DMS 273 (cell line): ENCODE measurements around the gene EBF3.

ENCODE experiments used
- DNase-seq: peaks from one replicate; lab custom pipeline; 2025; ENCODE audit not compliant: unreplicated experiment; lab: John Stamatoyannopoulos, UW

The EBF3 gene

DNA sequence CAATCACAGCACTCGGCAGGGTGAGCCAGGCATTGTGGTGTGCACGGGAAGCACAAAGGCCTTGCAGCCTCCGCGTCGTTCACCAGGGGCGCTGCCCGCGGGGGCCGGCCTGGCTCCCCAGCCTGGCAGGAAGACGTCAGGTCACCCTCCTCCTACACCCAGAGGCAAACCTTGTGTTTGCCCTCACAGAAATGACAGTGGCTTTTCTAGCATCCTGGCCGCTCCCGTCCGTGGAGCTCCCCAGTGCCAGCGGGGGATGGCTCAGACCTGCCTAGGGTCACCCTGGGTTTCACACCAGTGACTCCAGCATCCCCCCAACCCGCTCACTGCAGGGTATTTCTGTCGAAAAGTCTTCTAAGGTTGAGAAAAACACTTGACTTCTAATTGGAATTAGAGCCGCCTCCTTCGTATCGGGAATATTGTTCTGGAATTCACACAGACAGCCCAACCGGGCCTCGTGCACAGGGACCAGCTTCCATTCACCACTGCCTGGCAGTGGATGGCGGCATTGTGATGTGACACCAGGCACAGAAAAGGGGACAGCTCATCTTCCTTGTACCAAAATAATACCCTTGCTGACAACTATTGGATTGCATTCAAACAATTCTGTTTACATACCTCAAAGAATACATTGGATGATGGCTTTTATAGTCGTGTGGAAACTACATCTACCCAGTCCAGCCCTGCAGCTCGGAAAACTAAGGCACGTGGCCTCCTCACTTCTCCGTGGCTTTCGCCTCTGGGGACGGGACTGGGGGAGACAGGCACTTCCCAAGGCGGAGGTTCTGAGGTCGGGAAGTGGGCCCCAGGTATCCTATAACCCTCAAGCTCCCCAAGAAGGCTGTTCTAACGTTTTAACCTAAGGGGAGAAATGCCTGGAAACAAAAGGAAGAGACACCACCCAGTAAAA is 109.0 kb downstream of the EBF3 start:
- DNase-seq = no peak

- DNase-seq = no peak
These were observed 109.9 kb downstream of the EBF3 start for GRCh38 chr10:129854158-129854557.

DNA sequence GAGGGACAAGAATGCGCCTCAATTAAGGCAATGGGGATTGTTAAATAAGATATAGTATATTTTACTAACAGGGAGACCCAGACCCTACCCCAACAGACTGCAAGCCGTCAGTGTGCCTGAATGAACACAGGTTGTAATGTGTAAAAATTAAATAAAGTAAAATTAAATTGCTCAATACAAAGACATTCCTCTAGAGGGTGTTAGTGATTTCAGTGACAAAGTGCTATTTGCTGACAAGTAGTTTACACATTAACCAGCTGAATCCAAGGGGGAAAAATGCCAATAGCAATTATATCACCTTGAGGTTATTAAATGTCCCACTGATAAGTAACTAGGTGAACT is 110.5 kb downstream of the EBF3 start:
- DNase-seq = peak; percentile 39

DNA sequence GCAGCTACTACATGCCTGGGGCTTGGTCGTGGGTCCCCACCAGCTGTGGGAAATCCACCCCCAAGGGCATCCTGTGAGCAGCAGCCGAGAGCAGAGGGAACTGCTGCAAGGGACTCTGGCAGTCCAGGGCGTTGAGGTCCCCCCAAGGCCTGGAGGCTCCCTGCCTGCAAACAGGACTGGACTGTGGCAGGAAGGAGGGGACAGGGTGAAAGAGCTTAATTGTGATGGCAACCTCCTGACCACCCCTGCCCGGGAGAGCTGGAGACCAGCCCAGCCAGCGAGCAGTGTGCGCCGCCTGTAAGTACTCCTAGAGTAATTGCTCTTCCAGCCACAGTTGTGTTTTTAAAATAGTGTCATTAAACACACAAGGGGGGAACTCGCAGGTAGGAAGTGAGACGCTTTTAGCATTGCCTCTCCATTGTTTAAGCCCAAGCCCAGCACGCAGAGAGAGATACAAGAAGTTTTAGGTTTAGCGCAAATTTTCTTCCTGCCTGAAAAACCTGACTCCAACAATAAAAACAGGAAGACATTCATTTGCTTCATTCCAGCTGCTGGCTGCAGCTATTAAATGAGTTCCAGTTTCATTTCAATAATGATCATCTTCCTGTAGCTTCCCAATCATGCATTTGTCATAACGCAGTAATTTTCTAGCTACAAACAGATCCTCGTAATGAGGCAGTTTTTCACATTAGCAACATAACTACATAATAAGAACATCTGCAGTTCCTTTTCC is 111.1 kb downstream of the EBF3 start:
- DNase-seq = no peak

- DNase-seq = no peak
These were observed 112.0 kb downstream of the EBF3 start for GRCh38 chr10:129851941-129852640.

DNA sequence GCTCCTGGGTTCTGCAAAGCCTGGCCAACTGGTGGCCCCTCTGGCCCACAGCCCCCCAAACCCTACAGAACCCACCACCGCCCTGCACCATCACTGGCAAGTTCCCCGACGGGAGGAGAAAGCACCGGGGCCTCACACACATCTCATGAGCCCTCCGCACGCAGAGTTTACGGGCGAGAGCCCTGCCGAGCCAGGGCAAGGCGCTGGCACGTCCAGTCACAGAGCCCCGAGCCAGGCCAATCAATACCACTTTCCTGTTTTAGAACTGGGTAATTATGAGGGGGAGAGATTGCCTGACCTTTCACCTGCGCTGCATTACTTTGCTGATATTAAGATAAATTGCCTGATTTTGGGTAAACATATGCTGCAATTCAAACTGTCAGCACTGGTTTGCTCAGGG is 113.3 kb downstream of the EBF3 start:
- no peak for DNase-seq

DNA sequence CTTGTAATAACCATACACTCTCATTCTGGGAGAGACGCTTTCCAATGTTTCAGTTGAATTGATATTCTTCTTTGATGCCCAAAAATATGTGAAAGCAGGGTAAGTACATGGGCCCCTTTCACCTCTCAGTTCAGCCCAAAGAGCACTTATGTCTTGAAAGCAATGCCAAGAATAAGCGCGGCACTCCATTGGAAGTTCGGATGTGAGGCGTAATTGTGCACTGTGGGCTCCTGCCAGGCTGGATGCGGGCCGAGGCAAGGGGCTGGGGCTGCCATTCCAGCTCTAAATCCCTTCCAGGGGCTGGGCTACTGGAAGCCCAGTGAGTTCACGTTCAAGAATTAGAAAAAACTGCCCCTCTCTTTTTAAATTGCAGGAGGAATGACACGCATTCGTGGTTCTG is 113.8 kb downstream of the EBF3 start:
- DNase-seq = no peak

GRCh38 chr10:129849853-129850252 is 114.2 kb downstream of the EBF3 start:
- no peak for DNase-seq

DNA sequence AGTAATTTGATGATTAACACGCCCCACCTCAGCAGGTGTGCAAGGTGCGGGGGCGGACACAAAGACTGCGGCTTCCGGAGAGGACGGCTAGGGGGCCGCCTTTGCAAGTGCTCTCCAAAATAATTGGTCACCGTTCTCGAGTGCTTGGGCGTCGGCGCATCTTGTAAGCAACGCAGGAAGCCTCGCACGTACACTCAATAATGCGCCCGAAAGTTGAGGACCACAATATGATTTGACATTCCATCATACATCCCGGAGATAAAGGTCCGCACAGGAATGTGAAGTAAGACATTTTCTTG is 114.7 kb downstream of the EBF3 start:
- no peak for DNase-seq

DNA sequence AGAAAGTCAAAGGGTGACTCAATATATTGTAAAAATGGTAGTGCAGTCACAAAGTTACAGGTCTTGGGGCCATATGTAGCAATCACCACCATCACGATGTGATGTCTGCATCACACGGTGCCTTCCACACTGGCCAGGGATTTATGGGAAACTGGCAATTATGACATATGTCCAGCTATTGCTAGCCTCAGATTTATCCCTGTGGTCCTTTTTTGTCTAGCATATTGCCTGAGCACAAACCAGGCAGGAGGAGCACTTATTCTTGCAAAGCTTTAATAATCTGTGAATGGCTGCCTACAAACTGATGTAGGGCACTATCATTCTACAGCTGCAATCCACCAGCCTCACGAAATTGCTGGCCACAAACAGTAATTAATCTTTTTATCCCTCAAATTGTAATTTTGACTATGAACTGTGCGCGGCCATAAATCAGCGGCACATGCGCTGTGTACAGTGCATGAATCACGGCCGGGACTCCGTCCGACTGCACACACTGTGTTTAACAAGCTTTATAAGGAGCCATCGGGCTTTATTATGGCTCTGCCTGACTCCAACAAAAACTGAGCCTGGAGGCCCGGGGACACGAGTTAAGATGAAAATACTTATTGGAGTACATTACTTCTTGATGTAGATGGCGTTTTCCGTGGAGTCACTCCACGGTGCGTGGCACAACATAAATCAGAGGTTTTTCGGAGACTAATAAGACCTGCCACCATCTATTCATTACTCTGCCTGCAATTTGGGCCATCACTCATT is 115.2 kb downstream of the EBF3 start:
- no peak for DNase-seq

DNA sequence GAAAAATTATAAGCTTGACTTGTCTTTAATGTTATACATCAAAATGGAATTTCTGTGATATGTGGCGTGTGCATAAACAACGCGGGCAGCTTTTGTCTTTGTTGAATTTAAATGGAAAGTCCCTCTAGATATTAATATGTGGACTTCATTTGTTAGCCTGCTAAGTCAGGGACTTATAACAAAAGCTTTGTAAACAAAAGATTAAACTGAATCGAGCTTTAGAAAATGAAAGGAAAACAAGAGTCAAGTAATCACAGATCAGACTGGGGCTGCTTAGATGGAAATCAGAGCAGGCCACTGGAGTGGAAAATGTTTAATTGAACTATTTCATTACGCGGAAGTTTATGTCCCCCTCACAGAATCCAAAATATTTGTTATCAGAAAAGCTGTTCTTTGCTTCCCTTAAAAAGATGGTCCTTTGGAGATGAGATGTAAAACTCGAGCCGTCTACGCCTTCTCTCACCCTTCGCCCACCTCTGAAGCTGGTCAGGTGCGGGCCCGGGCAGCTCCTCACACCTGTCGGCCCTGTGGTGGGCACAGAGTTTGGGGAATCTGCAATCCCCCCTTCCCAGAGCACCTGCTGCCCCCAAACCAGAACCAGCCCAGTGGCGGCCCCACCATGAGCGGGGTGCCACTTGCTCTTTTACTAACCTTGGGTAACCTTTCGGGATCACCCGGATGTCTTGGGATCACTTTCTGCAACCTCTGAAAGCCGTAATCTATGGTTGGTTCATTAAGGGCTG is 116.2 kb downstream of the EBF3 start:
- DNase-seq = no peak

- no peak for DNase-seq
These were observed 117.1 kb downstream of the EBF3 start for GRCh38 chr10:129846991-129847391.

GRCh38 chr10:129845111-129845753 is 118.8 kb downstream of the EBF3 start:
- DNase-seq = peak; percentile 54

DNA sequence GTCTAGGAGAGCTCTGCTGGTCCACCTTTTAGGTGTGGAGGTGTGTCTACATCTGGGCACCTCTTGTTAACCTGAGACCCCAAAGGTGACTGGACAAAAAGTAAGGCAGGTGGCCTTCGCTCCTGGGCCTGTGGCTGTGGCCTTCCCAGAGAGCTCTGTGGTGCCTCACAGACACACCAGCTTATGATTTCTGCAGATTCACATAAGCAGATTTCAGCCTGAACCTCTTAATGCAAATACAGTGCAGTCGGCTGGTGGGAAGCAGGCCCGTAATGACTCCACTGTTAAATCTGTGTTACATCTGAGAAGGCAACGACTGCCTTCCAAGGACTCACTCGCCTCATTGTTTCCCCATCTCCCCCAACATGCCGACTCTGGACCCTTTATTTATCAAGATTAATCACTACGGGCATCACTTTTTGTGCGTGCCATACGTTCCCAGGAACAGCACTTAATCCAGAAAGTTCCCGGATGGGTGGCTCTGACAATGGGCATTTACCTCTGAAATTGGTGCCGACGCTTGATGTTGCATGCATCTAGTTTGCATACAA is 119.8 kb downstream of the EBF3 start:
- DNase-seq = no peak

DNA sequence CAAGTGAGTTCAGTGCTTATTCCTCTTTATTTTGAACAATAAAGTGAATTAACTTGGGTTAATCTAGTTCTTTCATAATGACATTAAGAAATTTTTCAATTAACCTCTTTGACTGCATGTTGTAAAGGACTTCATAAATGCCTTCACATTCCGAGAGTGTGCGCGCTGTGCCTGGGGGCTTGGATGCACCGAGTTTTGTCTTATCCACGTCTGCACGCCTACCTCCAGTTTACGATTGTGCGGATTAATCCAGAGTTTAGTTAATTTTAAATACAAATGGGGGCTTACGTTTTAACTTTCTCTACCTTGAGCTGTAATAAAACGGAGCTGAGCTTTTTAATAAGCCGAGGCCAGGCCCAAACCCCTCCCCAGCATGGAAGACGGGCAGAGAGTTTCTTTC is 120.4 kb downstream of the EBF3 start:
- DNase-seq = no peak

GRCh38 chr10:129843131-129843541 is 120.9 kb downstream of the EBF3 start:
- no peak for DNase-seq

GRCh38 chr10:129842031-129842430 is 122.0 kb downstream of the EBF3 start:
- DNase-seq = no peak

GRCh38 chr10:129841590-129841989 is 122.5 kb downstream of the EBF3 start:
- DNase-seq = no peak

- DNase-seq = no peak
These were observed 123.0 kb downstream of the EBF3 start for GRCh38 chr10:129841071-129841470.

- DNase-seq = no peak
These were observed 123.9 kb downstream of the EBF3 start for GRCh38 chr10:129840196-129840590.
